ENCODE measurements around the gene FAM83E. TPM values are rescaled to one million over a fixed set of nuclear protein-coding genes. Genes with fewer than 3 reads are reported as not detected.

FAM83E gene
- total RNA-seq, 1 donor from 2014 or later, result 0.64 TPM

DNA sequence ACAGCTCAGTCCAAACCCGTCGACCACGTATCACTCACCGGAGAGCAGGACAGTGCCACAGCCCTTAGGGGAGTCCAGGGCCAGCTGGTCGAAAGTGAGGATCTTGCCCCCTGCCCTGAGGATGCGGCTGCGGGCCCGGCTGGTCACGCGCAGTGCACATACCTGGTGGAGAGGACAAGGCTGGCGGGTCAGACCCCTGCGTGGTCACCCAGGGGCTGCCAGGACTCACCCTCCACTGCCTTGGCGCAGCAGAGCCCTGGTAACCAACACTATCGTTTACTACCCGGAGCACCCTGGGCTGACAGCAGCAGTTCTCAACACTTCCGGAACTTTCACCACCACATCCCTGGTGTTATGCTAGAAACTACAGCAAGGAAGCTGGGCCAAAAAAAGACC, 1.2 kb upstream of the FAM83E start:
- TF ChIP-seq, protein P1, sequence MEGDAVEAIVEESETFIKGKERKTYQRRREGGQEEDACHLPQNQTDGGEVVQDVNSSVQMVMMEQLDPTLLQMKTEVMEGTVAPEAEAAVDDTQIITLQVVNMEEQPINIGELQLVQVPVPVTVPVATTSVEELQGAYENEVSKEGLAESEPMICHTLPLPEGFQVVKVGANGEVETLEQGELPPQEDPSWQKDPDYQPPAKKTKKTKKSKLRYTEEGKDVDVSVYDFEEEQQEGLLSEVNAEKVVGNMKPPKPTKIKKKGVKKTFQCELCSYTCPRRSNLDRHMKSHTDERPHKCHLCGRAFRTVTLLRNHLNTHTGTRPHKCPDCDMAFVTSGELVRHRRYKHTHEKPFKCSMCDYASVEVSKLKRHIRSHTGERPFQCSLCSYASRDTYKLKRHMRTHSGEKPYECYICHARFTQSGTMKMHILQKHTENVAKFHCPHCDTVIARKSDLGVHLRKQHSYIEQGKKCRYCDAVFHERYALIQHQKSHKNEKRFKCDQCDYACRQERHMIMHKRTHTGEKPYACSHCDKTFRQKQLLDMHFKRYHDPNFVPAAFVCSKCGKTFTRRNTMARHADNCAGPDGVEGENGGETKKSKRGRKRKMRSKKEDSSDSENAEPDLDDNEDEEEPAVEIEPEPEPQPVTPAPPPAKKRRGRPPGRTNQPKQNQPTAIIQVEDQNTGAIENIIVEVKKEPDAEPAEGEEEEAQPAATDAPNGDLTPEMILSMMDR (IDR thresholded peaks at IDR 0.05; ENCODE audit: unreplicated experiment), result no peak
- Mint-ChIP-seq H3K4me1 (ENCODE audit: unreplicated experiment) (peaks cover 28% of the 10 kb centered on the region), H3K36me3 (ENCODE audit: low read depth, unreplicated experiment) (peaks cover 30% of the 10 kb centered on the region), H3K27ac (ENCODE audit: unreplicated experiment) (no peak overlapping the region), H3K4me3 (ENCODE audit: unreplicated experiment) (peak overlapping the region; percentile 76), H3K27me3 (ENCODE audit: unreplicated experiment) (peaks cover 15% of the 10 kb centered on the region), H3K9me3 (ENCODE audit: unreplicated experiment) (no peaks in the 10 kb centered on the region)
- no peak for DNase-seq (ENCODE audit: low spot score)

DNA sequence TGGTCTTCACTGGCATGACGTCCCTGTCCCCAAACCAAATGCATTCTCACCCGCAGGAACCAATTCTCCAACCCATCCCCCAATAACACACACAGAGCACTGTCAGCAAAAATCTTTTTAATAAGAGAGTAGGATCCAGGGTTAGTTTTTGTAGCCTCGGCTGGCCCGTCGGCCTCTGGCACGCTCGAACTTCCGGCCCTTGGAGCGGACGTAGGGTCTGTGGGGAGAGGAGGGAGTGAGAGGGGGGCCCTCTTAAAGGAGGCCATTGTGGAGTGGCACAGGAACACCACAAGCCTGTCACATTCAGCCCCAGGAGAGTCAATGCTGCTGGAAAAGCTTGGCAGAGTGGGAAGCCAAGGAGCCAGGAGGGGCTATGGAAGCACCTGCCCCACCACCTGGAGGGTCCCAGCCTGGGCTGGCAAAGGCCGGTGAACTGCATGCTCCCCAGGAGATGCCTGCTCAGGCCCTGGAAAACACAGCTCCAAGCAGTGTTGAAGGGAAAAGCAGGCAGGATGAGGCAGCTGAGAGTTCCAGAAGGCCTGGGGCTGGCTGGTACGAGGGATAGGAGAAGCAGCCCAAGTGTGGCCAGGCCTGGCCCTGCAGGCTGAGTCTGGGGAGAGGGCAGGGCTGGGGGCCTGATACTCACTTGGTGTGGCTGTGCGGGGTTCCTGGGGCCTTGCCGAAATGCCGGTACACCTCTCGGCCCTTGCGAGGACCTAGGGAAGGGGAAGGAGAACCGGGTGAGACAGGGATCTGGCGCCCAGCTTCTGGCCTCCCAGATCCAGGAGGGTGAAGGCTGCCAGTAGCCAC, 560 bp upstream of the FAM83E start:
- H3K9me3 Mint-ChIP-seq (ENCODE audit: unreplicated experiment), result no peaks in the 10 kb centered on the region
- H3K4me3 Mint-ChIP-seq (ENCODE audit: unreplicated experiment), result peak overlapping the region; percentile 47
- TF ChIP-seq, protein P1 (IDR thresholded peaks at IDR 0.05; ENCODE audit: unreplicated experiment), result no peak
- H3K27ac Mint-ChIP-seq (ENCODE audit: unreplicated experiment), result peak overlapping the region; percentile 48
- peaks cover 15% of the 10 kb centered on the region for H3K27me3 Mint-ChIP-seq (ENCODE audit: unreplicated experiment)
- H3K36me3 Mint-ChIP-seq (ENCODE audit: low read depth, unreplicated experiment), result peaks cover 30% of the 10 kb centered on the region
- peaks cover 28% of the 10 kb centered on the region for H3K4me1 Mint-ChIP-seq (ENCODE audit: unreplicated experiment)
- no peak for DNase-seq (ENCODE audit: low spot score)

DNA sequence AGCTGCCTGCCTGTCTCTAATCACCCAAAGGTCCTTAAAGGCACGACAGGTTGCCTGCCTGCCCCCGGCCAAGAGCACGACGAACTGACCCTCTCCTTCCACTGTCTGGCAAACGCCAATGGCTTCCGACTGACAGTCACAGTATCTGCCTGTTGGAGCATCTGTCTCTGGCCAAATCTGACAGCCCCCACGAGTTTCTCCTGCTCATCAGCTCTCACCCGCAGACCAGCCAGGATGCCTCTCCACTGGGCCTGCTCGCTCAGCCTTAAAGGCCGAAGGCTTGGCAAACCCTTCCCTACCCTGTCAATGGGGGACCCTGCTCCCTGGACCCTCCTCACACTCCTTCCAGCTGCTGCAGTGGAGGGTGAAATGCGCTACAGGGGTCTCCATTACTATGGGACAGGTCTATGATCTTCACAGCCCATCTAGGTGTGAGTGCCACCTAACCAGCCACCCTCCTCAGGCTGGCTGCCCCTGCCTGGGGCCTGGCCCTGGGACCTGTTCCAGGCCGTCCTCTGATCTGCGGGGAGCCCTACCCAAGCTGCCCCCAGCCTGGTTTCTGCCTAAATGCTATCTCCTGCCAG, 932 bp downstream of the FAM83E start:
- Mint-ChIP-seq H3K4me3 (ENCODE audit: unreplicated experiment) (no peak overlapping the region), H3K4me1 (ENCODE audit: unreplicated experiment) (peaks cover 28% of the 10 kb centered on the region), H3K27ac (ENCODE audit: unreplicated experiment) (peak overlapping the region; percentile 82), H3K36me3 (ENCODE audit: low read depth, unreplicated experiment) (peaks cover 30% of the 10 kb centered on the region), H3K27me3 (ENCODE audit: unreplicated experiment) (peaks cover 14% of the 10 kb centered on the region), H3K9me3 (ENCODE audit: unreplicated experiment) (no peaks in the 10 kb centered on the region)
- no peak for DNase-seq (ENCODE audit: low spot score)
- TF ChIP-seq, protein P1 (IDR thresholded peaks at IDR 0.05; ENCODE audit: unreplicated experiment), result no peak

DNA sequence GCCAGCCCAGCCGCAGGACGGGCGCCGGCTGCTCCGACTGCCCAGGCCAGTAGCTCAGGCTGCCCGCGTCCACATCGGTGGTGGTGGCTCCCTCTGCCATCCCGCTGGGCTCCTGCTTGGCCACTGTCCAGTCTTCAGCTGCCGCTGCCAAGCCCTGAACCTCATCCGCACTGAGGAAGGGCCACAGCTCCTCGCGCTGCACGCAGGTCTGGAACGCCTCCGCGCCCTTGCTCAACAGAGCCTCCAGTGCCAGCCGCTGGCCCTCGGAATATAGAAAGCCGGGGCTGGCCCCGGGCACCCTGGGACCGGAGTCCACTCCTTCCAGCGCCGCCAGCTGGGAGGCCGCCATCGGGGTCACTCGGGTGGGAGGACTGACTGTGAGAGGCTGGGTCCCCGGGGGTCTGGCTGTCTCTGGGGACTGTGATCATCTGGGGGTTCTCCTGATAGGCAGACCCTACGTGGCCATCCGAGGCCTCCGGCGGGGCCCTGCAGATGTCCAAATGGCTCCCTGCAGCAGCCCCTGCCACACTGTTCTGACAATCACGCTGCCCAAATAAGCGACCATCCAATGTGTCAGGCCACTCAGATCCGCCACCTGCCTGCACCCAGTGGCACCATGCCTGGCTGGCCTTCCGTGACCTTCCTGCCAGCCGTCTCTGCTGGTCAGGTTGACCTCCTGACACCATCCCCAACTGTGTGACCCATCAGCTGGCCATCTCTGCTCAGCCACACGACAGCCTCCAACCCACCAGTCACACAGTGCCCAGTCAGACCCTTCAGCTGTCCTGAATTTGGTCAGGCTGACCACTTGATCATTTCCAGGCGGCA, 1.6 kb downstream of the FAM83E start:
- Mint-ChIP-seq H3K4me1 (ENCODE audit: unreplicated experiment) (peaks cover 22% of the 10 kb centered on the region), H3K36me3 (ENCODE audit: low read depth, unreplicated experiment) (peaks cover 26% of the 10 kb centered on the region), H3K9me3 (ENCODE audit: unreplicated experiment) (no peaks in the 10 kb centered on the region), H3K27me3 (ENCODE audit: unreplicated experiment) (peaks cover 12% of the 10 kb centered on the region), H3K4me3 (ENCODE audit: unreplicated experiment) (no peak overlapping the region), H3K27ac (ENCODE audit: unreplicated experiment) (peak overlapping the region; percentile 82)
- no peak for DNase-seq (ENCODE audit: low spot score)
- TF ChIP-seq, protein P1 (IDR thresholded peaks at IDR 0.05; ENCODE audit: unreplicated experiment), result no peak
